ENCODE measurements around the gene CDHR1.
A peak's percentile ranks its signal among the peaks of the same experiment; 100 is the strongest.

Gene CDHR1

GRCh38 chr10:84212014-84212413, 17.7 kb downstream of the CDHR1 start:
- no peak for DNase-seq (ENCODE audit: low read depth)
- no peak for TF ChIP-seq CTCF (IDR thresholded peaks at IDR 0.05; ENCODE audit: control insufficient read depth, insufficient read depth, low read depth, low read length, missing control alignments)
- H3K4me3 ChIP-seq (ENCODE audit: control insufficient read depth, low read depth, low read length): no peak overlapping the region

GRCh38 chr10:84213076-84213475, 18.7 kb downstream of the CDHR1 start:
- H3K4me3 ChIP-seq (ENCODE audit: control insufficient read depth, low read depth, low read length): no peak overlapping the region

GRCh38 chr10:84214046-84214572, 19.8 kb downstream of the CDHR1 start:
- DNase-seq (ENCODE audit: low read depth): no peak
- no peak for TF ChIP-seq CTCF (IDR thresholded peaks at IDR 0.05; ENCODE audit: control insufficient read depth, insufficient read depth, low read depth, low read length, missing control alignments)
- no peak overlapping the region for H3K4me3 ChIP-seq (ENCODE audit: control insufficient read depth, low read depth, low read length)

More at GRCh38 chr10:84213076-84213475, 18.7 kb downstream of the CDHR1 start:
- DNase-seq (ENCODE audit: low read depth): no peak
- TF ChIP-seq CTCF (IDR thresholded peaks at IDR 0.05; ENCODE audit: control insufficient read depth, insufficient read depth, low read depth, low read length, missing control alignments): no peak

GRCh38 chr10:84214612-84215235, 20.4 kb downstream of the CDHR1 start:
- no peak overlapping the region for H3K4me3 ChIP-seq (ENCODE audit: control insufficient read depth, low read depth, low read length)
- peak; percentile 19 for TF ChIP-seq CTCF (IDR thresholded peaks at IDR 0.05; ENCODE audit: control insufficient read depth, insufficient read depth, low read depth, low read length, missing control alignments)
- DNase-seq (ENCODE audit: low read depth): no peak

- no peak for TF ChIP-seq CTCF (IDR thresholded peaks at IDR 0.05; ENCODE audit: control insufficient read depth, insufficient read depth, low read depth, low read length, missing control alignments)
- DNase-seq (ENCODE audit: low read depth): no peak
- no peak overlapping the region for H3K4me3 ChIP-seq (ENCODE audit: control insufficient read depth, low read depth, low read length)
Measured at GRCh38 chr10:84216834-84217233, 22.5 kb downstream of the CDHR1 start.

- no peak for TF ChIP-seq CTCF (IDR thresholded peaks at IDR 0.05; ENCODE audit: control insufficient read depth, insufficient read depth, low read depth, low read length, missing control alignments)
- no peak overlapping the region for H3K4me3 ChIP-seq (ENCODE audit: control insufficient read depth, low read depth, low read length)
- no peak for DNase-seq (ENCODE audit: low read depth)
Measured at GRCh38 chr10:84217746-84218145, 23.4 kb downstream of the CDHR1 start.
